Left lung (tissue), 10 donors: ENCODE measurements around the gene SLC14A1. TPM values are rescaled to one million over a fixed set of nuclear protein-coding genes. Genes with fewer than 3 reads are reported as not detected.

Experiments used
- ATAC-seq: fragments of 200-7000 bp; cut with Tn5 transposase; one replicate; pipeline ENCODE4 v1.9.1; 2020; ENCODE audit warnings: moderate library complexity
- DNase-seq, 4 donors: peaks; one replicate each; pipeline ENCODE4 v3.0.0-alpha.2; 2013 to 2020
- H3K27ac ChIP-seq, 2 donors: fragments of 200-600 bp; sonication (generic) in 1 of 2; one replicate each; pipeline versions ENCODE4 v1.5.0 to v1.8.0; 2020 to 2021
- H3K27me3 ChIP-seq, 2 donors: fragments of 200-600 bp; sonication (generic) in 1 of 2; one replicate each; pipeline versions ENCODE4 v1.5.0 to v1.8.0; 2020 to 2021
- H3K36me3 ChIP-seq, 2 donors: fragments of 200-600 bp; sonication (generic) in 1 of 2; one replicate each; pipeline versions ENCODE4 v1.5.0 to v1.8.0; 2020 to 2021
- H3K4me1 ChIP-seq, 2 donors: fragments of 200-600 bp; one replicate each; pipeline ENCODE4 v1.8.0; 2021
- H3K4me3 ChIP-seq, 2 donors: fragments of 200-600 bp; sonication (generic) in 1 of 2; one replicate each; pipeline versions ENCODE4 v1.5.0 to v1.8.0; 2020 to 2021; ENCODE audit warnings: mild to moderate bottlenecking in 1 of 2
- H3K9me3 ChIP-seq, 2 donors: fragments of 200-600 bp; sonication (generic) in 1 of 2; one replicate each; pipeline versions ENCODE4 v1.5.0 to v1.8.0; 2020 to 2021
- CTCF ChIP-seq, 2 donors: fragments of 200-600 bp; sonication (generic) in 1 of 2; IDR thresholded peaks; one replicate each; pipeline versions ENCODE4 v1.5.0 to v1.8.0; 2021; ENCODE audit warnings: antibody characterized with exemption in 2 of 2
- intact Hi-C, 2 donors: fragments of 100-400 bp; cut with DNase I; formaldehyde crosslinking; loops; one replicate each; pipeline versions ENCODE4 v1.11.2 to v1.14.2; 2022
- polyA plus RNA-seq, 6 donors: library from polyadenylated mRNA; unstranded; fragments of 120-200 nt; gene quantifications; one replicate each; pipeline ENCODE4 v1.2.1, GENCODE V29; 2013; ENCODE audit not compliant: insufficient read length in 6 of 6
- total RNA-seq, 2 donors: library from RNA; stranded (reverse); fragmentation: NEBNext Ultra II Directional; extraction: Animal tissue kit (Norgen Biotek cat#: 25700); gene quantifications; one replicate each; pipeline ENCODE4 v1.2.1, GENCODE V29; 2021
- donor health status: DM: no; HTN: yes; CAD: no.
- donor health status: DM: no; HTN: no; CAD: no.

Gene SLC14A1
- total and polyA plus RNA-seq, 8 donors = 0.86 to 3.1 (median 1.6) TPM

GRCh38 chr18:45760462-45761036 lies 36.6 kb downstream of the SLC14A1 start:
- Histone ChIP-seq H3K27me3 (no peaks in the 10 kb centered on the region), H3K36me3 (no peaks in the 10 kb centered on the region), H3K9me3 (no peaks in the 10 kb centered on the region), H3K27ac (no peak overlapping the region), H3K4me3 (no peak overlapping the region), H3K4me1 (no peaks in the 10 kb centered on the region)
- intact Hi-C loops = no loop called here
- no peak for TF ChIP-seq CTCF (IDR thresholded peaks at IDR 0.05)
- DNase-seq = no peak
- ATAC-seq = no peak

GRCh38 chr18:45761512-45762114 lies 37.6 kb downstream of the SLC14A1 start:
- intact Hi-C loops = no loop called here
- DNase-seq = no peak
- no peak overlapping the region for H3K27ac ChIP-seq
- H3K9me3 ChIP-seq = no peaks in the 10 kb centered on the region
- no peak for TF ChIP-seq CTCF (IDR thresholded peaks at IDR 0.05)
- H3K36me3 ChIP-seq = no peaks in the 10 kb centered on the region
- ATAC-seq = no peak
- no peaks in the 10 kb centered on the region for H3K27me3 ChIP-seq
- no peak overlapping the region for H3K4me3 ChIP-seq
- H3K4me1 ChIP-seq = no peaks in the 10 kb centered on the region

GRCh38 chr18:45764000-45764686 lies 40.2 kb downstream of the SLC14A1 start:
- intact Hi-C loops = no loop called here
- H3K36me3 ChIP-seq = no peaks in the 10 kb centered on the region
- ATAC-seq (no peak), DNase-seq (no peak)
- no peak for TF ChIP-seq CTCF (IDR thresholded peaks at IDR 0.05)
- H3K27me3 ChIP-seq = no peaks in the 10 kb centered on the region
- no peak overlapping the region for H3K4me3 ChIP-seq
- H3K9me3 ChIP-seq = no peaks in the 10 kb centered on the region
- H3K4me1 ChIP-seq = no peaks in the 10 kb centered on the region
- no peak overlapping the region for H3K27ac ChIP-seq

- no peak overlapping the region for H3K27ac ChIP-seq
- H3K9me3 ChIP-seq = no peaks in the 10 kb centered on the region
- H3K4me1 ChIP-seq = no peaks in the 10 kb centered on the region
- ATAC-seq (no peak), DNase-seq (no peak)
- peaks cover 0 to 8% of the 10 kb centered on the region in 2 donors for H3K27me3 ChIP-seq
- H3K4me3 ChIP-seq = no peak overlapping the region
- intact Hi-C loops = no loop called here
- no peak for TF ChIP-seq CTCF (IDR thresholded peaks at IDR 0.05)
- no peaks in the 10 kb centered on the region for H3K36me3 ChIP-seq
Observed at GRCh38 chr18:45765796-45766195, 41.8 kb downstream of the SLC14A1 start.
